SH-SY5Y (cell line): Measurements from ENCODE around the gene RETN.

ENCODE experiments used
- GATA2 ChIP-seq: IDR thresholded peaks from 2 replicates; pipeline ENCODE4 v1.6.1; 2011; ENCODE audit warnings: mild to moderate bottlenecking, low read depth, low read length
- GATA3 ChIP-seq: IDR thresholded peaks from 2 replicates; pipeline ENCODE4 v1.6.1; 2011; ENCODE audit warnings: low read depth, mild to moderate bottlenecking, low read length, moderate library complexity

Gene RETN

GRCh38 chr19:7668842-7669241 lies at the start of gene RETN:
Gene RETN, plus strand, starts transcription at chr19:7669049. Its CDS starts 278 bp downstream, at chr19:7669327.
- TF ChIP-seq GATA3 = no peak
- TF ChIP-seq GATA2 = no peak

GRCh38 chr19:7619671-7620441 lies 49.0 kb upstream of the RETN start:
- no peak for TF ChIP-seq GATA3
- no peak for TF ChIP-seq GATA2

- TF ChIP-seq GATA3 (no peak), GATA2 (no peak)
Observed at GRCh38 chr19:7620442-7621412, 48.1 kb upstream of the RETN start.

- no peak for TF ChIP-seq GATA3
- TF ChIP-seq GATA2 = no peak
Observed at GRCh38 chr19:7622933-7623685, 45.7 kb upstream of the RETN start.

GRCh38 chr19:7623725-7624603 lies 44.9 kb upstream of the RETN start:
- TF ChIP-seq GATA3 = no peak
- TF ChIP-seq GATA2 = no peak

GRCh38 chr19:7624810-7625209 lies 44.0 kb upstream of the RETN start:
- TF ChIP-seq GATA2 = no peak
- TF ChIP-seq GATA3 = no peak

- TF ChIP-seq GATA2 (no peak), GATA3 (no peak)
Observed at GRCh38 chr19:7625763-7626372, 43.0 kb upstream of the RETN start.

GRCh38 chr19:7627166-7627565 lies 41.7 kb upstream of the RETN start:
- TF ChIP-seq GATA3 (no peak), GATA2 (no peak)

GRCh38 chr19:7628589-7629311 lies 40.1 kb upstream of the RETN start:
- no peak for TF ChIP-seq GATA2
- TF ChIP-seq GATA3 = no peak

GRCh38 chr19:7629347-7630054 lies 39.3 kb upstream of the RETN start, which contains the start of the genes PET100 and XAB2:
Gene PET100, plus strand, starts transcription at chr19:7629793. Its CDS starts 41 bp downstream, at chr19:7629834.
Gene XAB2, minus strand, starts transcription at chr19:7629545. Its CDS starts 18 bp downstream, at chr19:7629527.
- no peak for TF ChIP-seq GATA2
- TF ChIP-seq GATA3 = no peak

- no peak for TF ChIP-seq GATA2
- TF ChIP-seq GATA3 = no peak
Observed at GRCh38 chr19:7631577-7631976, 37.3 kb upstream of the RETN start.
